Adipose tissue (tissue), 3 donors: ENCODE data around the gene RPP21. TPM values are rescaled to one million over a fixed set of nuclear protein-coding genes. Genes with fewer than 3 reads are reported as not detected.

Source experiments
- H3K27ac ChIP-seq: one replicate; pipeline ENCODE4 v1.5.1; 2013; ENCODE audit warnings: low read depth, low read length
- WGBS, 3 donors: extraction: QIAGEN DNeasy Blood & Tissue Kit; methylation state at CpG; one replicate each; pipeline ENCODE4 v1.1.7; 2013; 5-methylcytosine and 5-hydroxymethylcytosine counted together
- polyA plus RNA-seq, 3 donors: library from polyadenylated mRNA; stranded (reverse); fragments of 200-250 nt; gene quantifications; one replicate each; pipeline ENCODE4 v1.2.3, GENCODE V29; 2013
- donor health status: healthy with polysubstance abuse.
- donor health status: Bipolar disorder and iron deficiency.
- donor health status: healthy.

Gene RPP21
- polyA plus RNA-seq, 3 donors, result 64.3 to 86.6 (median 72.7) TPM

DNA sequence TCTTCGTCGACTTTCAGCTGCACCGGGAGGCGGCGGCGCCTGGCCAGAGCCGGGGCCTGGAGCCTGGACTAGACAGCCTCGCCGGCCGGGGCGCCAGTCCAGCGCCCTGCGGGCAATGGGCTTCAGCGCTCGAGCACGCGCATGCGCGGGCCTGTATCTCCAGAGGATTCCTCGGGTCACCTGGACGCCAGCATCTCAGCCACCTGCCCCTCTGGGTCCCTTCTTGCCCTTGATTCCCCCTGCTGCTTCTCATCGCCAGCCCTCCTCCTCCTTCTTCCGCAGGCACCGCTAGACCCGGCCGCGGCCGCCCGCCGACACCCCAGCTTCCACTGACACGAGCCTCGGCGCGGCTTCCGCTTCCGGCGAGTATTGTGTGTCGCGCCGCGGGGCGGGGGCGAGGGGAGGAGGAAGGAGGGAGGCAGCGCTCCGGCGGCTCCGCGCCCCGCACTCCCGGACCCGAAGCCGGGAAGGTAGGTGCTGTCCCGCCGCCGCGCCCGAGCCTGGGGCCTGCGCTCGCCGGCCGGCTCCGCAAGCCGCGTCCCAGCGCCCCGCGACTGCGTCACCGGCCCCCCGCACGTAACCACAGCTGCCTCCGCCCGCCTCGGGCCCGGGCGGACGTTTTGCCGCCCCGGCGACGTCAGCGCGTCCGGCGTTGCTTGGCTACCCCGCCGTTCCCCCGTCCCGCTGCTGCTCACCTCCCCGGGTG, 18.3 kb upstream of the RPP21 start, which contains the start of gene TRIM39:
Gene TRIM39 (plus strand): TSS at position 402 of the 706 bp plus-strand sequence. CDS start 2,391 bp downstream, outside the sequence.
- H3K27ac ChIP-seq, result peak within 1 kb of the TSS; percentile 99
- 0 to 1% (median 1%) methylated on average over 70 to 90 of the region's 90 CpGs for WGBS, 3 donors

DNA sequence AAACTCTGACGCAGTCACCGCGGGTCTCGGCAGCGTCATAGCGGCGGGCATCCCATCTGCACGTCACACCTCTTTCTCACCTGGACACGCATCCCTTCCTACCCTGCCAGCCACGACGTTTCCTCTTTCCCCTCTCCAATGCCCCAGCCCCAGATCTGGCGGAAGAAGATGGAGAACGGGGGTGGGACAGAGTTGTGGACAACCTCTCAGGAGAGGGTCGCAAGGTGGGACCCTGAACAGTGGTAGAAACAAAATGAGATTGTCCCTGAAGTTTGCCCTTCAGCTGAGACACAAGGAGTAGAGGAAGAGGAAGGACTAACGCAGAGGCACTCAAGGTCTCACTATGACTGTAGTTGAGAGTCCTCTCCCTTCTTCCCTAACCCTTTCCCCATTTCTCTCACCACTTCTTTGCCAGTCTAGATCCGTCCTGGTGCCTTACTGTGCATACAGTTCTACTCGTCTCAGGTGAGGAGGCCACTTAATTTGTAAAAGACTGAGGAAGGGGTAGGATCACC, 17.7 kb upstream of the RPP21 start:
- WGBS, 3 donors, result 2 to 3% (median 3%) methylated on average over 17 of the region's 17 CpGs
- H3K27ac ChIP-seq, result peak overlapping the region; percentile 99

DNA sequence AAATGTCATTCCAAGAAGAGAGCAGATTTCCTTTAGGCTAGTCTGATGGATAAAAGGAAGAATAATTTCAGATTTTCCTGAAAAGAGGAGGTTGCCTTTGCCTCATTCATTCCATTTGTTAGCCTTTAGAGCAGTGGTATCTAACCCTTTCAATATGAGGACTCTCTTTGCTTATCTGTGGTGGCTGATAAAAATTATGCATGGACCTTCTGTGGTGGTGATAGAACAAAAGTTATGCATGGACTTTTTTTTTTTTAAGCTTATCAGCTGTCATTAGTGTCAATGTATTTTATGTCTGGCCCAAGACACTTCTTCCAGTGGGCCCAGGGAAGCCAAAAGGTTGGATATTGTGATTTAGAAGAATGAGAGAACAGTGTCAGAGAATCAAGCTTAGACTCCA, 16.6 kb upstream of the RPP21 start:
- H3K27ac ChIP-seq, result no peak overlapping the region

DNA sequence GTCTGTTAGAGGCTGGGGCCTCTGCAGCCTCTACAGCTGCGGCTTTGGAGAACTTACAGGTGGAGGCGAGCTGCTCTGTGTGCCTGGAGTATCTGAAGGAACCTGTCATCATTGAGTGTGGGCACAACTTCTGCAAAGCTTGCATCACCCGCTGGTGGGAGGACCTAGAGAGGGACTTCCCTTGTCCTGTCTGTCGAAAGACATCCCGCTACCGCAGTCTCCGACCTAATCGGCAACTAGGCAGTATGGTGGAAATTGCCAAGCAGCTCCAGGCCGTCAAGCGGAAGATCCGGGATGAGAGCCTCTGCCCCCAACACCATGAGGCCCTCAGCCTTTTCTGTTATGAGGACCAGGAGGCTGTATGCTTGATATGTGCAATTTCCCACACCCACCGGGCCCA, 15.6 kb upstream of the RPP21 start:
- WGBS, 3 donors, result 72 to 97% (median 74%) methylated on average over 12 of the region's 12 CpGs
- H3K27ac ChIP-seq, result no peak overlapping the region

DNA sequence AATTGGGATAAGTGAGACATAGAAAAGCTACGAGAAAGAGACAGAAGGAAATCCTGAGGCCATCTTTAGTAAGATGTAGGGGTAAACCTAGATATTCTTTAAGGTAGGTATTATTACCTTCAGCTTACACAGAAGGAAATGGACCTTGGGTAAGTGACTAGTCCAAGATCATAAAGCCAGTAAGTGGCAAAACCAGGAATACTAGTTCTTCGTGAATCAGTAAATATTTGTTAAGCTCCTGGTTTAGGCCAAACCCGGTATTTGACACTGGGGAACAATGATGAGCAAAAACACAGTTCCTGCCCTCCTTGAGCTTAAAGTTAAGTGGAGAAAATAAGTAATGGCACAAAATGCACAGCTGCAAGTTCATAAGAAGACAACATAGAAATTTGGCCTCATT, 13.0 kb upstream of the RPP21 start:
- no peak overlapping the region for H3K27ac ChIP-seq
- WGBS, 3 donors, result 67 to 95% (median 88%) methylated on average over 3 of the region's 3 CpGs

DNA sequence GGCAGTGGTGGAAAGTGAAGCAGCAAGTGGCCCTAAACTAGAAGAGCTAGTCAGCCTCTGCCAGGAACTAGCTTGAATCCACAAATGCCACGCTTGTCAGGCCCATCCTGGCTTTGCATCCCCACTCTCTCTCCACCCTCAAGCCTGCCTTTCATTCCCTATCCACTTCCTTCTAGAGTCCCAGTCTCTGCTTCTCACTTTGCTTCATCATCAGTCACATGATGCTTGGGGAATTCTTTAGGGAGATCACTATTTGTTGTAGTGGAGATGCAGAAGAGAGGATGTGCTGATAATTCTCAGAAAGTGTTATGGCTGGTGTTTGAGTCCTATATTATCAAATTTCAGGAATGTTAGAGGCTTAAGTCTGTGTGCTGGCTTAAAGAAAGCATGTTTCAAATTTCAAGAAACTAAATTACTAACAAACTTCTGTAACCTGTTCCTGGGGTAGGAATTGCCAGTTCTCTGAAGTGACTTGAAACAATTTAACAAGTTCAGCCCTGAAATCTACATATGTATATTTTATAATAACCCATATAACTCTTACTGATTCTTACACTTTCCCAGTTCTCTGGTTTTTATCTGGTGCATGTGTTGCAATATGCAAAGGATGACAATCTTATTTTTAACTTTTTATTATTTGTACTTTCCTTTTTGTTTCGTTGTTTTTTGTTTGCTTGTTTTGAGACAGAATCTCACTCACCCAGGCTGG, 10.7 kb upstream of the RPP21 start:
- 85 to 98% (median 94%) methylated on average over 2 of the region's 2 CpGs for WGBS, 3 donors
- no peak overlapping the region for H3K27ac ChIP-seq

DNA sequence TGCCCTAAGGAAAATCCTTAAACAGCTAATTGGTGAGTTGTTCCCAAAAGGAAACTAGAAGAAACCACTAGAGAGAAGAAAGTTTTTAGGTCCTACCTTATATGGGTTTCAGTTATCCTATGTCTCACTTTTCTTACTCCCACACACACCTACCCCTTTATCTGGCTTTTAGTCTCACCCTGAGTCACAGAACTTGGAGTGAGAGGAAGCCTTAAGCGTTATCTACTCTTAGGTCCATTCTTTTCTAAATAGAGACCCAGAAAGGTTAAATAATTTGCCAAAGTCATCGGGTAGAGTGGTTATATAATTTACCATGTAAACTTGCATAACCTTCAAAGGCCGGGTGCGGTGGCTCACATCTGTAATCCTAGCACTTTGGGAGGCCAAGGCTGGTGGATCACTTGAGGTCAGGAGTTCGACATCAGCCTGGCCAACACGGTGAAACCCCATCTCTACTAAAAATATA, 4.3 kb upstream of the RPP21 start:
- no peak overlapping the region for H3K27ac ChIP-seq
- WGBS, 3 donors, result 82 to 89% (median 88%) methylated on average over 6 of the region's 6 CpGs

DNA sequence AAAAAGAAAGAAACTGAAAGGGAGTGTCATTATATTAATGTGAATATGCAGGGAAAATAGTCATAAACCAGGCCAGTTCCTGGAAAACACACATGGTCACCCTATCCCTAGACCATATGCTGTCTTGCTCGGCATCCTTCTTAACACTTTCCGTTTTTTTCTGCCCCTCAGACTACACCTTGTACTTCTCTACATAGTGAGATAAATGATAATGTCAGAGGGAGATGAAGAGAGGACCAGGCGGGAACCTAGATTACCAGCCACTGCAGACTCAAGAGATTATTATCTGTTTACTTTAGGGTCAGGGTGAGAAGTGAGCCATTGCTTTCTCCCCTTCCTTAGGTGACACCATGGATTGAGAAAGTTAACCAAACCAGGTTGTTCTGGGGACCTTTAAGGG, 3.7 kb upstream of the RPP21 start:
- WGBS, 3 donors, result 94 to 96% (median 95%) methylated on average over 3 of the region's 3 CpGs
- H3K27ac ChIP-seq, result no peak overlapping the region

DNA sequence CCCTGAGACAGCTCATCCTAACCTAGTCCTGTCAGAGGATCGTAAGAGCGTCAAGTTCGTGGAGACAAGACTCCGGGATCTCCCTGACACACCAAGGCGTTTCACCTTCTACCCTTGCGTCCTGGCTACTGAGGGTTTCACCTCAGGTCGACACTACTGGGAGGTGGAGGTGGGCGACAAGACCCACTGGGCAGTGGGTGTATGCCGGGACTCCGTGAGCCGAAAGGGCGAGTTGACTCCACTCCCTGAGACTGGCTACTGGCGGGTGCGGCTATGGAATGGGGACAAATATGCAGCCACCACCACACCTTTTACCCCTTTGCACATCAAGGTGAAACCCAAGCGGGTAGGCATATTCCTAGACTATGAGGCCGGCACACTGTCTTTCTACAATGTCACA, 3.2 kb upstream of the RPP21 start:
- WGBS, 3 donors, result 96 to 97% (median 97%) methylated on average over 16 of the region's 16 CpGs
- no peak overlapping the region for H3K27ac ChIP-seq

DNA sequence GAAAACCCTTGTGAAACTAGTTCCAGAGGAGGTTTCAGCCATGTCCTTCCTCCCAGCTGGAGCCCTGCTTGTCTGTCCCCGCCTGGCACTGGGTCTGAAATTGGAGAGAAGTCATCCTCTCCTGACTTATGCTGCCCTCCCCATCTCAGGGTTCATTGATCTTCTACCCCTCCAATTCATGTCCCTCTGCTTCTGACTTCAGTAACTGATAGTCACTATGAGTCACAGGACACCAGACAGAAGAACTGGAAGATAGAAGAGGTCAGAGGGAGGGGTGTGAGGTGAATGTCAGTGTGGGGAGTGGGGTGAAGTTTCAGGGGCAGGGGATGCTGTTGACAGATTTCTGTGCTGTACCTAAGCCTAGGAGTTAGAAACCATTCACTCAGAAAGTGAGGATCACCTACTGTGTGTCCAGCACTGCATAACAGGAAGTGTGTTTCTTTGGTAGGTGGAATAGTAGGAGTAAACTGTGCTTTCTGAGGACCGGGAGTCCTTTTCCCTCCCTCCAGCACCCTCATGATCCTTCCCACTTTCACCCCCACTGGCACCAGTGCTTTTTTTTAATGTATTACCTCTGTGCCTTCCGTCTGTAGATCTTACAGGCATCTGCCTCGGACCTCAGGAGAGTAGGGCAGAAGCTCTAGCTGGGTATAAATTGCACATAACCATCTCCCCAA, 627 bp upstream of the RPP21 start:
- WGBS, 3 donors, result 42 to 77% (median 68%) methylated on average over 4 of the region's 4 CpGs

DNA sequence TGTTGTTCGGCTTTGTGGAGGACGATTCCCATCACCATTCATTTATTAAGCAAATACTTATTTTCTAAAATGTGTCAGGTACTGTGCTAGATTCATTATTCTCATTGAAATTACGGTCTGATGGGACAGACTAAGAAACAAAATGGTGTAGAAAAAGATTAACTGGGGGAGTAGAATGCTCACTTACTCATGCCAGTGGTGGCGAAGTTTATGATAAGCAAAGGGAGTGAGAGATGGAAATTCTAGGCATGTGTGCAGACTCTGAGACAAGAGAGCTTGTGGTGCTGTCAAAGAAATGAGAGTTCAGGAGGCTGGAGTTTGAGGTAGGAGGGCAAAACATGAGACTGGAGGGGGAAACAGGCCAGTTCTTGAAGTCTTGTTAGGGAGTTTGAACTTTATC, 896 bp downstream of the RPP21 start:
- WGBS, 3 donors, result 27 to 47% (median 46%) methylated on average over 4 of the region's 4 CpGs
- H3K27ac ChIP-seq, result no peak overlapping the region

More for the DNA sequence above, 627 bp upstream of the RPP21 start:
- H3K27ac ChIP-seq, result no peak overlapping the region

DNA sequence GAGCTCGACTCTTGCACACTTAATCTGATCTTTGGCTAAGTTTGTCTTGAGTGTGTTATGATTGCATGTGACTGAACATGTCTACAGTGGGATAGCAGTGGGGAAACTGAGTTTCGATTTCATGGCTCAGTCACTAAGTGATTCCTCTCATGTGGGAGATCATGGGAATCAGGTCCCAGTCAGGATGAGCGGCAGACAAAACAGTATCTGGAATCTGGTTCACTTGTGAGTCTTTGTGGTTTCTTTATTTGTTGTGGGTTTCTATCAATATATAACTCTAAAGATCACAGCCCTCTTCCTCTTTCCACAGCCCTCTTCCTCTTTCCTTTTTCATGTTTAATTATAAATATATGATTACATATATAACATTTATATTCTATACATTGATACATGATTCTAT, 4.0 kb downstream of the RPP21 start:
- no peak overlapping the region for H3K27ac ChIP-seq
- WGBS, 3 donors, result 52 to 86% (median 81%) methylated on average over 3 of the region's 3 CpGs

DNA sequence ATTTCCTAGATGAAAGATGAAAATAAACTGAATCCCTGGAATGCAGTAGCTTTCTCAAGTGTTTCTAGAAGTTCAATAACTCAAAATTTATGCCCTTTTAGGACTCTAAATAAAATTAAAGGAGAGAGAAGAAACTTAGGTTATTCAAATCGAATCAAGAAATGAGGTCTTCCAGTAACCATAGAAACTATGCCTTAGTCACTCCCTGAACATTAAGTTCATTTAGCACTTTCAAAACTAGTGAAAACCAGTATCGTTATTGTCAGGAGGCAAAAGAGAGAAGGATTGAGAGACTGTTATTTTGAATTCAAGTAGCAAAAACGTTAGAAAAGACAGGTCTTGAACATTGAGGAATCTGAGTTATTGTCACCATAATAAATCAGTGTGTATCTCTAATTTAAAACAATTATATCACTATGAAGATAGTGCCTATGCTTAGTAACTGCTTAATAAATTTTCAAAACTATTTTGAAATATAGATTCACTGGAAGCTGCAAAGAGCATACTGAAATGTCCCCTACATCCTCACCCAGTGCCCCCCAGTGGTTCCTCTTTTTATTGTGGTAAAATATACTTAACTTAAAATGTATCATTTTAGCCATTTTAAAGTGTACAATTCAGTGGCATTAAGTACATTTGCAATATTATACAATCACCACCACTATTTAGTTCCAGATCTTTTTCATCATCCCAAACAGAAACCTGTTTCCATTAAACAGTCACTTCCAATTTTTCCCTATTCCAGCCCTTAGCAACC, 4.6 kb downstream of the RPP21 start:
- H3K27ac ChIP-seq, result no peak overlapping the region
- WGBS, 3 donors, result 60 to 76% (median 74%) methylated on average over 3 of the region's 3 CpGs

DNA sequence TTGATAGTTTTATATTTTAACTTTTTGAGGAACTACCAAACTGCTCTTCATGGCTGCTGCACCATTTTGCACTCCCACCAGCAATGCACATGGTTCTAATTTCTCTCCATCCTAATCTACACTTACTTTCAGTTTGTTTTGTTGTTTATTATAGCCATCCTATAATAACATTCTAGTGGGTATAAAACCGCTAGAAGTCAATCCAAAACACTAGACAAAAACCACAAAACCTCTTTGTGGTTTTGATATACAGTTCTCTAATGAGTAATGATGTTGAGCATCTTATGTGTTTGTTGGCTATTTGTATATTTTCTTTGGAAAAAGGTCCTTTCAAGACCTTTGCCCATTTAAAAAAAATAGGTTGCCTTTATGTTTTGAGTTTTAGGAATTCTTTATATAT, 5.6 kb downstream of the RPP21 start:
- no peak overlapping the region for H3K27ac ChIP-seq
- WGBS, 3 donors, result 45 to 82% (median 51%) methylated on average over 1 of the region's 1 CpG

DNA sequence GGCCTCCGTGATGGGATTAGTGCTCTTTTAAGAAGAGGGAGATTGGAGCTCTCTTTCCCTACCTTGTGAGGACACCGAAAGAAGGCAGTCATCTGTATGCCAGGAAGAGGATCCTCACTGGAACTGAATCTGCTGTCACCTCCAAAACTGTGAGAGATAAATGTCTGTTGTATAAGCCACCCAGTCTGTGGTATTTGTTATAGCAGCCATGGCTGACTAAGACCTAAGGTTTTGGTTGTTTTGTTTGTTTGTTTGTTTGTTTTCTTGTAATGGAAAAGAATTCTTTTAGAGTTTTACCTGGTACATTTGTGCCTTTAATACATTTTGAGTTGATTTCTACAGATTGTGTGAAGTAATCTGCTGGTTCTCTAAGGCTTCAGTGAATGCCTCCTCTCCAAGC, 7.6 kb downstream of the RPP21 start:
- 83 to 92% (median 90%) methylated on average over 2 of the region's 2 CpGs for WGBS, 3 donors
- H3K27ac ChIP-seq, result no peak overlapping the region

DNA sequence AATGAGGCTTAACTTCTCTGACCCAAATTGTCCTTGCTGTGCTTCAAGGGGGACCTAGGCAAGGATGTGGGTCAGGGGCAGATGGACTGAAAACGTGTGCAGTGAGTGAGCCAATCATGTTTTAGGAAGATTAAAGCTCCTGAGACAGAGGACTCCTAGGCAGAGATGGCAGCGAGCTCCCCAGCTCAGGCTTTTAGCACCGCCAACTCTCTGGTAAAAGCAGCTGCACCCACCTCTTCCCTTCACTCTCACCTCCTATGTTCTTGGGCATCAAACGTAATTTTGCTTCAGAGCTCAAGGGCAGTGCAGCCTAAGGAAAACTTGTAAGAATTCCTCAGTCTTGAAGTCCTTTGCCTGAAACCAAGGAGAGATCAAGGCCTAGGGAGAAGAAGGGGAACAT, 10.3 kb downstream of the RPP21 start:
- 69 to 74% (median 69%) methylated on average over 4 of the region's 4 CpGs for WGBS, 3 donors
- H3K27ac ChIP-seq, result no peak overlapping the region

DNA sequence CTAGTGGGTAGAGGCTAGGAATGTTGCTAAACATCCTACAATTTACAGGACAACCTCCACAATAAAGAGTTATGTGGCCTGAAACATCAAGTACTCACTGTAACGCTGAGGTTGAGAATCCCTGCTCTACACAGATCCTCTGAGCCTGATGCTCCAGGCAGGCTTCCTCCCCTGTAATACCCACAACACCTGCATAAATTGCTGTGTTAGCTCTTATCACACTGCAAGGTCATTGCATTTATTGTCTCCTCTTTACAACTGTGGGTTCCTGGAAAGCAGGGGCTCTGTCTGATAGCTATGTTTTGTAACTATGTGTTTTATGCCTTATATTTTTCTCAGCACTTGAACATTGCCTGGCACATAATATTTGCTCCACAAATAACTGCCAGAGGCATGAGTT, 11.6 kb downstream of the RPP21 start:
- H3K27ac ChIP-seq, result no peak overlapping the region
- WGBS, 3 donors, result 65 to 85% (median 79%) methylated on average over 1 of the region's 1 CpG

DNA sequence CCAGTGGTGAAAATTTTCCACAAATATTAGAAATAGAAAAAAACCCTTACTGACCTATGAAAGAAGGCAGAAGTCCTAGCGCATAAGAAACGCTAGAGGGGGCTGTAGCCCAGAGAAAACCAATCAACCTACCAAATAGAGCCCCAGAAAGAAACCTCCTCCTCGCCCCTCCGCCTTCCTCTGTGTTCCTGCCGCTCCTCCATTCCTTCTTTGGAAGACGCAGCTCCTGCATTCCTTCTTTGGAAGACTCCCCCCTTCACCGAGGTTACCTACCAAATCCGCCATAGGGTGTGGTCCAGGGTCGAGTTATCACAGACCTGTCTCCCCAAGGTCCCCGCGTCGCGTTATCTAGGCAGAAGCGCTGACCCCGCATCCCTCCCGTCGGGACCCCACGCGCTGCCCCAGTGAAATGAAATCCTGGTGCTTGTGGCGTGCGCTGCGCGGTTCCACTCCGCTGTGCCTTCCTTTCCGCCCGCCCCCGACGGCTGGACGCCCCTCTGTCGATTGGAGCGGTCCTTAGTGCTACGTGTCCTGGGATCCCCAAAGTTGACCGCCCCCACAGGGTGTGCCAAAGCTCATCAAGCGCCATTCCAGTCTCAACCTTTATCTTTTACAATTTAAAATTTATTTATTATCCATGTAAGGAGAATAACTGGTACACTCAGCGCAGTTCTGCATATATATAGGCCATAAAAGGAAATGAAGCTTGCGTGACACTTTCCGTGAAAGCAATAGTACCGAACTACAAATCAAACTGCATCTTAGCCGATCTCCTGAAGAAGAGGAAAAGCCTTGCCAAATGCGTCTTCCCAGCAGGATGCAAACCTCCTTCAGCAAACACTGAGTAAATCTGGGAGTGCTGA, 13.0 kb downstream of the RPP21 start:
- H3K27ac ChIP-seq, result no peak overlapping the region
- WGBS, 3 donors, result 3 to 4% (median 4%) methylated on average over 40 of the region's 40 CpGs
